K562 (cell line): ENCODE measurements around the gene AP2S1. TPM values are rescaled to one million over a fixed set of nuclear protein-coding genes. Genes with fewer than 3 reads are reported as not detected.

Source experiments
- ARNT ChIP-seq, 2 experiments: fragments of 450-650 bp; IDR thresholded peaks; 2 replicates each; pipeline ENCODE4 v1.6.1; 2016; ENCODE audit warnings: mild to moderate bottlenecking in 1 of 2
- CCAR2 ChIP-seq: fragments of 200-400 bp; formaldehyde crosslinking; IDR thresholded peaks from 2 replicates; pipeline ENCODE4 v1.6.1; 2017; ENCODE audit warnings: mild to moderate bottlenecking, low read depth, low read length
- FOXP1 ChIP-seq: sonication (generic); formaldehyde crosslinking; IDR thresholded peaks from 2 replicates; pipeline ENCODE4 v1.8.0; 2022; ENCODE audit warnings: mild to moderate bottlenecking, missing genetic modification reagents
- MEF2D ChIP-seq: conservative IDR thresholded peaks from 2 replicates; pipeline ENCODE4 v1.6.1; 2016; ENCODE audit warnings: low read depth, missing genetic modification characterization, missing compliant biosample characterization
- MEIS2 ChIP-seq: fragments of 450-650 bp; IDR thresholded peaks from 2 replicates; pipeline ENCODE4 v1.6.1; 2014; ENCODE audit warnings: mild to moderate bottlenecking; ENCODE audit not compliant: partially characterized antibody
- NFYB ChIP-seq: IDR thresholded peaks from 2 replicates; pipeline ENCODE4 v1.6.1; 2011; ENCODE audit warnings: mild to moderate bottlenecking, moderate library complexity; ENCODE audit not compliant: insufficient read length; ENCODE audit errors: extremely low read depth
- NR2C1 ChIP-seq, 2 experiments: fragments of 450-650 bp; IDR thresholded peaks; 2 replicates each; pipeline ENCODE4 v1.6.1; 2017; ENCODE audit warnings: mild to moderate bottlenecking in 2 of 2, antibody characterized with exemption in 1 of 2, inconsistent platforms in 1 of 2, missing compliant biosample characterization in 1 of 2, missing genetic modification characterization in 1 of 2
- POLR2AphosphoS5 ChIP-seq: IDR thresholded peaks from 2 replicates; pipeline ENCODE4 v1.6.1; 2011; ENCODE audit warnings: mild to moderate bottlenecking, low read depth, low read length, moderate library complexity; ENCODE audit not compliant: control insufficient read depth, insufficient read depth
- POLR2B ChIP-seq: fragments of 450-650 bp; IDR thresholded peaks from 2 replicates; pipeline ENCODE4 v1.6.1; 2018; ENCODE audit warnings: low read depth; ENCODE audit not compliant: partially characterized antibody
- POLR2G ChIP-seq: fragments of 200-400 bp; formaldehyde crosslinking; IDR thresholded peaks from 2 replicates; pipeline ENCODE4 v1.6.1; 2017; ENCODE audit warnings: low read depth, mild to moderate bottlenecking, antibody characterized with exemption, low read length, moderate library complexity
- PTRF ChIP-seq: fragments of 450-650 bp; IDR thresholded peaks from 2 replicates; pipeline ENCODE4 v1.6.1; 2016; ENCODE audit warnings: mild to moderate bottlenecking, missing genetic modification characterization, missing compliant biosample characterization
- ZBTB11 ChIP-seq, 3 experiments: fragments of 200-800 bp in 1 of 3; fragments of 250-450 bp in 1 of 3; fragments of 450-650 bp in 1 of 3; sonication (Bioruptor Pico) in 1 of 3; sonication (Bioruptor generic) in 1 of 3; formaldehyde crosslinking in 1 of 3; IDR thresholded peaks; 2 replicates each; pipeline versions ENCODE4 v1.6.1 to v1.8.0; 2016 to 2022; ENCODE audit warnings: mild to moderate bottlenecking in 2 of 3, missing genetic modification characterization in 2 of 3, missing compliant biosample characterization in 1 of 3, moderate library complexity in 1 of 3
- ZNF174 ChIP-seq: fragments of 250-450 bp; sonication (Bioruptor Pico); IDR thresholded peaks from 2 replicates; pipeline ENCODE4 v1.4.0; 2020; ENCODE audit warnings: mild to moderate bottlenecking
- ZNF586 ChIP-seq: fragments of 450-650 bp; formaldehyde crosslinking; conservative IDR thresholded peaks from 2 replicates; pipeline ENCODE4 v1.4.0; 2020; ENCODE audit warnings: mild to moderate bottlenecking, moderate library complexity
- ZNF785 ChIP-seq: fragments of 250-450 bp; sonication (Bioruptor Pico); IDR thresholded peaks from 2 replicates; pipeline ENCODE4 v1.4.0; 2020; ENCODE audit warnings: mild to moderate bottlenecking
- polyA plus RNA-seq, 8 experiments: library from polyadenylated mRNA; depleted of rRNA in 4 of 8; stranded (reverse) in 5 of 8; unstranded in 3 of 8; fragments of >200 nt; fragmentation: Nextera tagmentation in 2 of 8; fragmentation: Illumina TruSeq in 1 of 8; extraction: Ambion mirVana in 2 of 8; extraction: Trizol in 1 of 8; gene quantifications; 2 replicates each; pipeline versions ENCODE4 v1.2.1 to v1.2.3, GENCODE V29; 2011 to 2014; ENCODE audit warnings: inconsistent platforms in 1 of 8, missing spikeins in 1 of 8
- total RNA-seq, 7 experiments: library from RNA; depleted of rRNA in 6 of 7; stranded (reverse); fragments of >200 nt in 6 of 7; fragmentation: Illumina TruSeq in 2 of 7; extraction: Trizol in 2 of 7; gene quantifications; 2 replicates each; pipeline versions ENCODE4 v1.2.1 to v1.2.3, GENCODE V29; 2011 to 2021; ENCODE audit warnings: low replicate concordance in 1 of 7
- TF ChIP-seq, protein P1 (sequence below), 2 experiments: fragments of 450-650 bp; formaldehyde crosslinking in 1 of 2; IDR thresholded peaks; 2 replicates each; pipeline versions ENCODE4 v1.4.0 to v1.6.1; 2014 to 2020; ENCODE audit warnings: mild to moderate bottlenecking in 2 of 2, borderline replicate concordance in 1 of 2, low read depth in 1 of 2

The AP2S1 gene
- total and polyA plus RNA-seq, 9 of the 15 experiments (the other 6 are each of a cell fraction or from before 2014, with no cell fraction given) = 32.4 to 294 (median 136) TPM

DNA sequence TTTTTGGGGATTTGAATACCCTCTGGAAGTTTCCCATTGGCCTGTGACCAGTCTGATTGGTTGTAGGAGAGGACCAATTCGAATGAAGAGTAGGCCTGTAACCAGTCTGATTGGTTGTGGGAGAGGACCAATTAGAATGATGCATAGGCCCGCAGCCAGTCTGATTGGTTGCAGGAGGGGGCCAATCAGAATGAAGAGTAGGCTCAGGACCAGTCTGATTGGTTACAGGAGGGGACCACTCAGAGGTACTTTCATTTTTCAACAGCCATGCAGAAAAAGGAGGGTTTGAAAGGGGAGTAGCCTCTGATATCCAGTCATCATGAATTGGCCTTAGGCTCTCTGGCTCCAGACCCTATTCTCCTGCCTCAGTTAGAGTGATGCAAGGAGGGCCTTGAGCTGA lies 31.8 kb downstream of the AP2S1 start (continued):
- TF ChIP-seq ARNT (IDR thresholded peaks at IDR 0.05) (no peak), PTRF (tag) (peak; percentile 53; the same call in 1 of the 2 replicates), MEF2D (tag) (peak; percentile 43; the same call in 1 of the 2 replicates), ZNF785 (CRISPR knock-in tag) (no peak), ZNF174 (CRISPR knock-in tag) (no peak), POLR2AphosphoS5 (no peak), POLR2G (no peak), FOXP1 (no peak), MEIS2 (no peak), ZBTB11 (CRISPR knock-in tag; IDR thresholded peaks at IDR 0.05) (0 out of 6 replicates have a peak, but pooled peaks of 1 of the 3 experiments have one; percentile 48), NFYB (peak; percentile 90), CCAR2 (no peak), NR2C1 (IDR thresholded peaks at IDR 0.05) (no peak), NR2C1 (tag; IDR thresholded peaks at IDR 0.05) (no peak), POLR2B (no peak), ZNF586 (CRISPR knock-in tag) (no peak)
- TF ChIP-seq, protein P1, sequence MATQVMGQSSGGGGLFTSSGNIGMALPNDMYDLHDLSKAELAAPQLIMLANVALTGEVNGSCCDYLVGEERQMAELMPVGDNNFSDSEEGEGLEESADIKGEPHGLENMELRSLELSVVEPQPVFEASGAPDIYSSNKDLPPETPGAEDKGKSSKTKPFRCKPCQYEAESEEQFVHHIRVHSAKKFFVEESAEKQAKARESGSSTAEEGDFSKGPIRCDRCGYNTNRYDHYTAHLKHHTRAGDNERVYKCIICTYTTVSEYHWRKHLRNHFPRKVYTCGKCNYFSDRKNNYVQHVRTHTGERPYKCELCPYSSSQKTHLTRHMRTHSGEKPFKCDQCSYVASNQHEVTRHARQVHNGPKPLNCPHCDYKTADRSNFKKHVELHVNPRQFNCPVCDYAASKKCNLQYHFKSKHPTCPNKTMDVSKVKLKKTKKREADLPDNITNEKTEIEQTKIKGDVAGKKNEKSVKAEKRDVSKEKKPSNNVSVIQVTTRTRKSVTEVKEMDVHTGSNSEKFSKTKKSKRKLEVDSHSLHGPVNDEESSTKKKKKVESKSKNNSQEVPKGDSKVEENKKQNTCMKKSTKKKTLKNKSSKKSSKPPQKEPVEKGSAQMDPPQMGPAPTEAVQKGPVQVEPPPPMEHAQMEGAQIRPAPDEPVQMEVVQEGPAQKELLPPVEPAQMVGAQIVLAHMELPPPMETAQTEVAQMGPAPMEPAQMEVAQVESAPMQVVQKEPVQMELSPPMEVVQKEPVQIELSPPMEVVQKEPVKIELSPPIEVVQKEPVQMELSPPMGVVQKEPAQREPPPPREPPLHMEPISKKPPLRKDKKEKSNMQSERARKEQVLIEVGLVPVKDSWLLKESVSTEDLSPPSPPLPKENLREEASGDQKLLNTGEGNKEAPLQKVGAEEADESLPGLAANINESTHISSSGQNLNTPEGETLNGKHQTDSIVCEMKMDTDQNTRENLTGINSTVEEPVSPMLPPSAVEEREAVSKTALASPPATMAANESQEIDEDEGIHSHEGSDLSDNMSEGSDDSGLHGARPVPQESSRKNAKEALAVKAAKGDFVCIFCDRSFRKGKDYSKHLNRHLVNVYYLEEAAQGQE (IDR thresholded peaks at IDR 0.05; ENCODE audit: borderline replicate concordance) = no peak
- TF ChIP-seq, protein P1 (CRISPR knock-in tag; IDR thresholded peaks at IDR 0.05; ENCODE audit: low read depth) = no peak
